T follicular helper cell (primary cell): Measurements from ENCODE around the gene CNDP1.
"Not testable (repeated sequence)": the region's sequence is repeated elsewhere in the genome, so short reads cannot be mapped to it uniquely, and the experiment has no call there.

ENCODE experiments used
- DNase-seq: peaks from one replicate; pipeline ENCODE4 v3.0.0-alpha.2; 2020; ENCODE audit warnings: low read depth

CNDP1 gene

GRCh38 chr18:74520096-74520833 is 14.0 kb upstream of the CNDP1 start:
- DNase-seq: no peak

GRCh38 chr18:74521068-74521725 is 13.1 kb upstream of the CNDP1 start:
- no peak for DNase-seq

- DNase-seq: no peak
These were observed 11.4 kb upstream of the CNDP1 start for GRCh38 chr18:74522635-74523548.

- no peak for DNase-seq
These were observed 10.2 kb upstream of the CNDP1 start for GRCh38 chr18:74524097-74524496.

GRCh38 chr18:74524915-74525314 is 9.4 kb upstream of the CNDP1 start:
- DNase-seq: not testable (repeated sequence)

GRCh38 chr18:74525741-74526140 is 8.6 kb upstream of the CNDP1 start:
- no peak for DNase-seq

- DNase-seq: no peak
These were observed 7.8 kb upstream of the CNDP1 start for GRCh38 chr18:74526488-74526887.

- DNase-seq: no peak
These were observed 5.8 kb upstream of the CNDP1 start for GRCh38 chr18:74528478-74528877.

- no peak for DNase-seq
These were observed 5.4 kb upstream of the CNDP1 start for GRCh38 chr18:74528913-74529312.

- DNase-seq: no peak
These were observed 4.9 kb upstream of the CNDP1 start for GRCh38 chr18:74529378-74529777.

GRCh38 chr18:74529811-74530583 is 4.3 kb upstream of the CNDP1 start:
- DNase-seq: no peak

- DNase-seq: no peak
These were observed 3.8 kb upstream of the CNDP1 start for GRCh38 chr18:74530584-74530862.

GRCh38 chr18:74531043-74531442 is 3.3 kb upstream of the CNDP1 start:
- no peak for DNase-seq

- DNase-seq: no peak
These were observed 1.7 kb upstream of the CNDP1 start for GRCh38 chr18:74532511-74533025.

- no peak for DNase-seq
These were observed 634 bp upstream of the CNDP1 start for GRCh38 chr18:74533666-74534065.

- DNase-seq: no peak
These were observed 815 bp downstream of the CNDP1 start for GRCh38 chr18:74534981-74535649.

- DNase-seq: no peak
These were observed 5.0 kb downstream of the CNDP1 start for GRCh38 chr18:74539289-74539688.

GRCh38 chr18:74540652-74541421 is 6.5 kb downstream of the CNDP1 start:
- DNase-seq: no peak

- no peak for DNase-seq
These were observed 7.6 kb downstream of the CNDP1 start for GRCh38 chr18:74541703-74542555.

GRCh38 chr18:74544898-74545297 is 10.6 kb downstream of the CNDP1 start:
- DNase-seq: no peak
